Pancreas (tissue), 10 donors: ENCODE data around the gene SEMA5A. TPM values are rescaled to one million over a fixed set of nuclear protein-coding genes. Genes with fewer than 3 reads are reported as not detected.

ENCODE experiments used
- ATAC-seq, 4 donors: fragments of 200-7000 bp; cut with Tn5 transposase; one replicate each; pipeline versions ENCODE4 v1.8.0 to v1.9.1; 2020; ENCODE audit warnings: mild to moderate bottlenecking in 4 of 4, moderate library complexity in 4 of 4
- DNase-seq, 6 donors: peaks; one replicate each; pipeline ENCODE4 v3.0.0-alpha.2; 2020
- FAIRE-seq: peaks from 2 replicates; lab custom pipeline; 2012; peaks lifted over from hg19 to GRCh38; lab: Jason Lieb, UNC
- H3K27ac ChIP-seq, 4 donors: fragments of 200-600 bp; sonication (generic); 1 replicate in 3 of 4; 2 replicates in 1 of 4; pipeline versions ENCODE4 v1.5.0 to v1.8.0; 2020
- H3K27me3 ChIP-seq, 4 donors: fragments of 200-600 bp; one replicate each; pipeline ENCODE4 v1.8.0; 2021
- H3K36me3 ChIP-seq, 3 donors: fragments of 200-600 bp; sonication (generic) in 1 of 3; one replicate each; pipeline versions ENCODE4 v1.5.0 to v1.8.0; 2020 to 2021
- H3K4me1 ChIP-seq, 3 donors: fragments of 200-600 bp; one replicate each; pipeline ENCODE4 v1.8.0; 2021
- H3K4me3 ChIP-seq, 4 donors: fragments of 200-600 bp; sonication (generic) in 2 of 4; one replicate each; pipeline versions ENCODE4 v1.5.0 to v1.8.0; 2020 to 2021
- H3K9me3 ChIP-seq, 4 donors: fragments of 200-600 bp; one replicate each; pipeline ENCODE4 v1.8.0; 2021
- WGBS, 2 donors: extraction: QIAGEN DNeasy Blood & Tissue Kit; methylation state at CpG; one replicate each; pipeline ENCODE4 v1.1.7; 2013; 5-methylcytosine and 5-hydroxymethylcytosine counted together
- intact Hi-C, 3 donors: fragments of 100-400 bp; cut with DNase I; formaldehyde crosslinking; loops; one replicate each; pipeline versions ENCODE4 v1.11.1 to v1.14.2; 2022
- polyA plus RNA-seq, 2 donors: library from polyadenylated mRNA; stranded (reverse); fragments of 200-250 nt; gene quantifications; one replicate each; pipeline ENCODE4 v1.2.3, GENCODE V29; 2013
- total RNA-seq, 6 donors: library from RNA; stranded (reverse); fragmentation: NEBNext Ultra II Directional in 4 of 6; extraction: Animal tissue kit (Norgen Biotek cat#: 25700) in 4 of 6; gene quantifications; one replicate each; pipeline versions ENCODE4 v1.2.1 to v1.2.4, GENCODE V29; 2021 to 2023
- TF ChIP-seq, protein P1 (sequence below), 4 donors: fragments of 200-600 bp; sonication (generic) in 3 of 4; IDR thresholded peaks; one replicate each; pipeline versions ENCODE4 v1.5.0 to v1.8.0; 2021; ENCODE audit warnings: antibody characterized with exemption in 4 of 4
- donor health status: healthy with polysubstance abuse.
- donor health status: DM: no; HTN: no; CAD: no; lungs with moderate emphysema.
- donor health status: DM: no; HTN: no; CAD: no.
- donor health status: control.
- donor health status: control.
- donor health status: Bipolar disorder and iron deficiency.
- donor health status: DM: yes; HTN: yes; CAD: no.
- donor health status: DM: no; HTN: no; CAD: no.
- donor health status: DM: no; HTN: no; CAD: no.
- donor health status: DM: yes; HTN: yes; CAD: no.

Gene SEMA5A
- total and polyA plus RNA-seq, 8 donors, result 0.91 to 14.0 (median 6.4) TPM

DNA sequence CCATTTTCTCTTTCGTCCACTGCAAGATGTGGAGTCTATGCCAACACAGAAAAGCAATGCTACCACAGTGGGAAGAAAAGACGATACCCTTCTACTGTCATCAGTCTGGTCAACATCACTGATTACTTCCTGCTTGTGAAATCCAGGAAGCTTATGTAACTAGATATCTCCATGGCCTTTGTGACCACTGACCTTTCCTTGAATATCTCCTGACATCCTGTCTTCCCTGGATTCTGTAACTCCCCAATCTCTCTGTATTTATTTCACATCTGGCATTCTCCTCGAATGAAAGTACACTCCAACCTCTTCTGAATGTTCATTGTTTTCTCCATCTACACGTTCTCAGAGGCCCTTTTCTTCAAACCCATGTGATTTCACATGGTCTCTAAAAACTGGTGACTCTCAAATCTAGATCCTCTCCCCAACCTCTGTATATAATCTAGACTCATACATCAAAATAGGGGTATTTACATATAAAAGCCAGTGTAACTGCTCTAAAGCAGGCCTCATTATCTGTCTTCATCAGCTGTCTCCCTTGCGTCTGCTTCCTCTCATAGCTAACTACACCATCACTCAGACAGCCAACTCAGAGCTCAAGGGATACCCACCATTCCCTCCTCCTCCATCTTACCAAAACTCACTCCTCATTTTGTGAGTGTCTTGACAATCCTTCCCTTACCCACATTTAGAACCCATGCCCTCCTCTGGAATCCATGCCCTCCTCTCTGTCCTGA, 156.8 kb downstream of the SEMA5A start:
- no peak for ATAC-seq
- intact Hi-C loops, result no loop called here
- no peak overlapping the region for H3K27ac ChIP-seq

DNA sequence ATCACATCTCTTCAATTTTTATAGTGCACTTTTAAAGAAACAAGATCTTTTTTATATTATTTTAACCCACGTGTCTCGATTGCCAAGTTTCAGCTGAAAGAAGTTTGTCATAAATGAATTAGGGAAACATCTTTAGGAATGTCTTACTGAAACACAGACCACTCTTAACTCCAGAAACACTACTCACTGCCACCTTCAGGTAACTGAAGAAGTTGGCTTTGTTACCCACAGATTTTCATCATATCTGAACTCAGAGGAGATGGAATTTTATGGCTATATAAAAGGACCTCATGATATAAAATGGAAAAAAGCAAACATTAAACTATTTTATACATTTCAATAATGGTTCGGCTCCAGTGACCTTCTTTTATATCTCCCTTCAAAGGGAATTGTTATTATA, 158.0 kb downstream of the SEMA5A start:
- H3K27ac ChIP-seq, result no peak overlapping the region
- H3K4me1 ChIP-seq, result peaks cover 0 to 5% (median 0%) of the 10 kb centered on the region in 3 donors
- DNase-seq (no peak), ATAC-seq (no peak), FAIRE-seq (no peak)
- WGBS, 2 donors, result 63 to 69% methylated on average over 3 of the region's 3 CpGs
- H3K4me3 ChIP-seq, result no peak overlapping the region
- no peaks in the 10 kb centered on the region for H3K9me3 ChIP-seq
- TF ChIP-seq, protein P1, sequence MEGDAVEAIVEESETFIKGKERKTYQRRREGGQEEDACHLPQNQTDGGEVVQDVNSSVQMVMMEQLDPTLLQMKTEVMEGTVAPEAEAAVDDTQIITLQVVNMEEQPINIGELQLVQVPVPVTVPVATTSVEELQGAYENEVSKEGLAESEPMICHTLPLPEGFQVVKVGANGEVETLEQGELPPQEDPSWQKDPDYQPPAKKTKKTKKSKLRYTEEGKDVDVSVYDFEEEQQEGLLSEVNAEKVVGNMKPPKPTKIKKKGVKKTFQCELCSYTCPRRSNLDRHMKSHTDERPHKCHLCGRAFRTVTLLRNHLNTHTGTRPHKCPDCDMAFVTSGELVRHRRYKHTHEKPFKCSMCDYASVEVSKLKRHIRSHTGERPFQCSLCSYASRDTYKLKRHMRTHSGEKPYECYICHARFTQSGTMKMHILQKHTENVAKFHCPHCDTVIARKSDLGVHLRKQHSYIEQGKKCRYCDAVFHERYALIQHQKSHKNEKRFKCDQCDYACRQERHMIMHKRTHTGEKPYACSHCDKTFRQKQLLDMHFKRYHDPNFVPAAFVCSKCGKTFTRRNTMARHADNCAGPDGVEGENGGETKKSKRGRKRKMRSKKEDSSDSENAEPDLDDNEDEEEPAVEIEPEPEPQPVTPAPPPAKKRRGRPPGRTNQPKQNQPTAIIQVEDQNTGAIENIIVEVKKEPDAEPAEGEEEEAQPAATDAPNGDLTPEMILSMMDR (IDR thresholded peaks at IDR 0.05), result no peak
- H3K27me3 ChIP-seq, result no peaks in the 10 kb centered on the region
- intact Hi-C loops, result no loop called here
- H3K36me3 ChIP-seq, result no peaks in the 10 kb centered on the region

More for the DNA sequence above, 156.8 kb downstream of the SEMA5A start:
- no peaks in the 10 kb centered on the region for H3K27me3 ChIP-seq
- 74 to 81% methylated on average over 5 of the region's 5 CpGs for WGBS, 2 donors
- H3K4me1 ChIP-seq, result peaks cover 0 to 5% (median 0%) of the 10 kb centered on the region in 3 donors
- FAIRE-seq (no peak), DNase-seq (no peak)
- no peaks in the 10 kb centered on the region for H3K9me3 ChIP-seq
- TF ChIP-seq, protein P1 (IDR thresholded peaks at IDR 0.05), result no peak
- no peaks in the 10 kb centered on the region for H3K36me3 ChIP-seq
- H3K4me3 ChIP-seq, result no peak overlapping the region

DNA sequence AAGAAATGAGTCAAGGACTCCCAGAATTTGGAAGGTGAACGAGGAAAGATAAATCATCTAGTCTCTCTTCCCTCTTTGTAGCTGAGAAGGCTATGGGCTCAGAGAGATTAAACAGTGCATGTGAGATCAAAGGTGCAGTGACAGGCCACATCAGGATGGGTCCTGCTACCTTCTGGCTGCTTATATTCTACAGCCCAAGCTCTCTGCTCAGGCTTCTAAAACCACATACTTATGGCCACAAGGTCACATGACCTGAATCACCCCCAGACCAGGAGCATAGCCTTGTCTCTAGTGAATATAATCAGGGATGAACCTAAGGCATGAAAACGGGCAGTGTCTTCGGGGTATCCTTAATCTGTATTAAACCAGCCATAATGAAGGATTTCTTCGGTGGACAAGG, 158.9 kb downstream of the SEMA5A start:
- 93 to 94% methylated on average over 4 of the region's 4 CpGs for WGBS, 2 donors
- no peak for DNase-seq
- TF ChIP-seq, protein P1 (IDR thresholded peaks at IDR 0.05), result no peak
- no peak for ATAC-seq
- H3K4me3 ChIP-seq, result no peak overlapping the region
- H3K27ac ChIP-seq, result no peak overlapping the region
- no peaks in the 10 kb centered on the region for H3K9me3 ChIP-seq
- no peaks in the 10 kb centered on the region for H3K27me3 ChIP-seq
- H3K4me1 ChIP-seq, result peaks cover 0 to 5% (median 0%) of the 10 kb centered on the region in 3 donors
- no peak for FAIRE-seq
- intact Hi-C loops, result no loop called here
- H3K36me3 ChIP-seq, result no peaks in the 10 kb centered on the region

DNA sequence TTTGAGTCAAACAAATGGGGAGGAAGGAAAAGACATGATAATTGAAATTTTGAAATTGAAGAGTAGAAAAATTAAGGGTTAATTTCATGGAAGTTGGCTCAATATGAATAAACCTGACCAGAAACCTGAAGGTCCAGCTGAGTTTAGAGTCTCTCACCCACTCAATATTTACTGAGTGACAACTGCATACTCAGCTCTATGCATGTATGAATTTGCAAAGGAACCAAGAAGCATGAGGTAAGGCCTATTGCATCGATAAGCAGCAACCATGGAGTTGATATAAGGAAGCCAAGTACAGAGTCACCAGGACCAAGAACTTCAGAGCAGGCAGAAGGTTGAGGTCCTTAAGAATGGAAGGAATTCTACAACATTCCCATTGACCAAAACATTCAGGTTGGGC, 163.4 kb downstream of the SEMA5A start:
- Histone ChIP-seq H3K4me3 (no peak overlapping the region), H3K9me3 (no peaks in the 10 kb centered on the region), H3K27me3 (no peaks in the 10 kb centered on the region), H3K4me1 (peaks cover 0 to under 1% (median 0%) of the 10 kb centered on the region in 3 donors), H3K36me3 (no peaks in the 10 kb centered on the region), H3K27ac (no peak overlapping the region)
- FAIRE-seq, result no peak
- no peak for DNase-seq
- TF ChIP-seq, protein P1 (IDR thresholded peaks at IDR 0.05), result no peak
- intact Hi-C loops, result no loop called here
- ATAC-seq, result peak in 3 of 4 donors; percentile 37 to 45 (median 37)
- WGBS, 2 donors, result 54 to 69% methylated on average over 1 of the region's 1 CpG

DNA sequence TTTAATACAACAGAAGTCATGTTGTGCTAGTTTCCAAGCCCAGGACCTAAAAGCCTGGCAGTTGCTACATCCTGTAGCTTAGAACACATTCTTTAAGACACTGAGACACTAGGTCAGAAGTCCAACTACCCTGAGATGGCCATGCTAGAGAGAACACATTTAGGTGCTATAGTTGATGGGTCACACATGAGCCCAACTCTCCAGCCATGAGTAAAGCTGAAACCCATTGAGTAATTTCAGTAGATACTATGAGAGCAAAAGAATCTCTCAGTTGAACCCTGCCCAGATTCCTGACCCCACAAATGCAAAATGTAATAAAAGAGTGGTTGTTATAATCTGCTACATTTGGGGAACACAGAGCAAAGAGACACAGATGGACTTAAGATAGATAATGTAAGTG, 164.4 kb downstream of the SEMA5A start:
- TF ChIP-seq, protein P1 (IDR thresholded peaks at IDR 0.05), result no peak
- intact Hi-C loops, result no loop called here
- no peaks in the 10 kb centered on the region for H3K36me3 ChIP-seq
- peaks cover 0 to 8% (median 0%) of the 10 kb centered on the region in 3 donors for H3K4me1 ChIP-seq
- H3K9me3 ChIP-seq, result no peaks in the 10 kb centered on the region
- DNase-seq (no peak), ATAC-seq (no peak), FAIRE-seq (no peak)
- no peak overlapping the region for H3K4me3 ChIP-seq
- no peaks in the 10 kb centered on the region for H3K27me3 ChIP-seq
- no peak overlapping the region for H3K27ac ChIP-seq
